K562 (cell line): Measurements from ENCODE around the gene SMC3. TPM values are rescaled to one million over a fixed set of nuclear protein-coding genes. Genes with fewer than 3 reads are reported as not detected.

Experiments
- ADNP ChIP-seq: fragments of 200-800 bp; sonication (Bioruptor generic); IDR thresholded peaks from 2 replicates; pipeline ENCODE4 v1.6.1; 2016; ENCODE audit warnings: missing genetic modification characterization, missing compliant biosample characterization
- CBFA2T3 ChIP-seq: fragments of 450-650 bp; IDR thresholded peaks from 2 replicates; pipeline ENCODE4 v1.6.1; 2017
- DPF2 ChIP-seq: fragments of 450-650 bp; IDR thresholded peaks from 2 replicates; pipeline ENCODE4 v1.6.1; 2016
- EP300 ChIP-seq: IDR thresholded peaks from 2 replicates; pipeline ENCODE4 v1.6.1; 2012; ENCODE audit warnings: low read length, improper control_type of control experiment
- NR2C2 ChIP-seq, 2 experiments: fragments of 200-800 bp in 1 of 2; sonication (Bioruptor generic) in 1 of 2; sonication (generic) in 1 of 2; formaldehyde crosslinking in 1 of 2; IDR thresholded peaks; 2 replicates each; pipeline versions ENCODE4 v1.6.1 to v1.8.0; 2016 to 2022; ENCODE audit warnings: mild to moderate bottlenecking in 1 of 2, missing compliant biosample characterization in 1 of 2, missing genetic modification characterization in 1 of 2, missing genetic modification reagents in 1 of 2
- polyA plus RNA-seq, 8 experiments: library from polyadenylated mRNA; depleted of rRNA in 4 of 8; stranded (reverse) in 5 of 8; unstranded in 3 of 8; fragments of >200 nt; fragmentation: Nextera tagmentation in 2 of 8; fragmentation: Illumina TruSeq in 1 of 8; extraction: Ambion mirVana in 2 of 8; extraction: Trizol in 1 of 8; gene quantifications; 2 replicates each; pipeline versions ENCODE4 v1.2.1 to v1.2.3, GENCODE V29; 2011 to 2014; ENCODE audit warnings: inconsistent platforms in 1 of 8, missing spikeins in 1 of 8
- total RNA-seq, 7 experiments: library from RNA; depleted of rRNA in 6 of 7; stranded (reverse); fragments of >200 nt in 6 of 7; fragmentation: Illumina TruSeq in 2 of 7; extraction: Trizol in 2 of 7; gene quantifications; 2 replicates each; pipeline versions ENCODE4 v1.2.1 to v1.2.3, GENCODE V29; 2011 to 2021; ENCODE audit warnings: low replicate concordance in 1 of 7
- TF ChIP-seq, protein P1 (sequence below): fragments of 450-650 bp; IDR thresholded peaks from 2 replicates; pipeline ENCODE4 v1.6.1; 2016; ENCODE audit warnings: mild to moderate bottlenecking, moderate library complexity
- TF ChIP-seq, protein P2 (sequence below), 3 experiments: fragments of 200-800 bp in 1 of 3; fragments of 250-450 bp in 1 of 3; fragments of 450-650 bp in 1 of 3; sonication (Bioruptor Pico) in 1 of 3; sonication (Bioruptor generic) in 1 of 3; formaldehyde crosslinking in 1 of 3; IDR thresholded peaks; 2 replicates each; pipeline versions ENCODE4 v1.6.1 to v1.8.0; 2016 to 2022; ENCODE audit warnings: mild to moderate bottlenecking in 2 of 3, missing genetic modification characterization in 2 of 3, missing compliant biosample characterization in 1 of 3, moderate library complexity in 1 of 3

Gene SMC3
- total and polyA plus RNA-seq, 9 of the 15 experiments (the other 6 are each of a cell fraction or from before 2014, with no cell fraction given) = 21.3 to 62.6 (median 39.3) TPM

DNA sequence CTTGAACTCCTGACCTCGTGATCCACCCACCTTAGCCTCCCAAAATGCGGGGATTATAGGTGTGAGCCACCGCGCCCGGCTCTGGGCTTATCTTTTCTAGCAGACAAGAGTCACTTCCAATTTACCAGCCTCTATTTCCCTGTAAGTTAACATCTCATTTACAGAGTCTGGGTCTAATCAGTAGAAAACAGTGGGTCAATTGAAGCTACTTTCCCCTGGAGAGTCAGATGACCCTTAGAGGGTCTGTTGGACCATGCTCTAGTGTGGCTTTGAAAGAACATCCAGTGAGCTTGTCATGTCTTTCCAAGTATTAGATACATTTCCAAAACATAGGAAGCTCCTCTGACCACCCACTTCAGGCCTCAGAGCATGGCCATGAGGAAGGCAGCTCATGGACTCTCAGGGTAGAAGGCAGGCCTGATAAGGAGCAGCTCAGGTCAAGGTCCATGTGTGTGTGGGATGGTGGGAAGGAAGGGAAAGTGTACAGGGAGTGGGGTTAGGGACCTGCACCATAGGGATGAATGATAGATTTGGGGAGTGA lies 49.1 kb downstream of the SMC3 start (continued):
- TF ChIP-seq, protein P1, sequence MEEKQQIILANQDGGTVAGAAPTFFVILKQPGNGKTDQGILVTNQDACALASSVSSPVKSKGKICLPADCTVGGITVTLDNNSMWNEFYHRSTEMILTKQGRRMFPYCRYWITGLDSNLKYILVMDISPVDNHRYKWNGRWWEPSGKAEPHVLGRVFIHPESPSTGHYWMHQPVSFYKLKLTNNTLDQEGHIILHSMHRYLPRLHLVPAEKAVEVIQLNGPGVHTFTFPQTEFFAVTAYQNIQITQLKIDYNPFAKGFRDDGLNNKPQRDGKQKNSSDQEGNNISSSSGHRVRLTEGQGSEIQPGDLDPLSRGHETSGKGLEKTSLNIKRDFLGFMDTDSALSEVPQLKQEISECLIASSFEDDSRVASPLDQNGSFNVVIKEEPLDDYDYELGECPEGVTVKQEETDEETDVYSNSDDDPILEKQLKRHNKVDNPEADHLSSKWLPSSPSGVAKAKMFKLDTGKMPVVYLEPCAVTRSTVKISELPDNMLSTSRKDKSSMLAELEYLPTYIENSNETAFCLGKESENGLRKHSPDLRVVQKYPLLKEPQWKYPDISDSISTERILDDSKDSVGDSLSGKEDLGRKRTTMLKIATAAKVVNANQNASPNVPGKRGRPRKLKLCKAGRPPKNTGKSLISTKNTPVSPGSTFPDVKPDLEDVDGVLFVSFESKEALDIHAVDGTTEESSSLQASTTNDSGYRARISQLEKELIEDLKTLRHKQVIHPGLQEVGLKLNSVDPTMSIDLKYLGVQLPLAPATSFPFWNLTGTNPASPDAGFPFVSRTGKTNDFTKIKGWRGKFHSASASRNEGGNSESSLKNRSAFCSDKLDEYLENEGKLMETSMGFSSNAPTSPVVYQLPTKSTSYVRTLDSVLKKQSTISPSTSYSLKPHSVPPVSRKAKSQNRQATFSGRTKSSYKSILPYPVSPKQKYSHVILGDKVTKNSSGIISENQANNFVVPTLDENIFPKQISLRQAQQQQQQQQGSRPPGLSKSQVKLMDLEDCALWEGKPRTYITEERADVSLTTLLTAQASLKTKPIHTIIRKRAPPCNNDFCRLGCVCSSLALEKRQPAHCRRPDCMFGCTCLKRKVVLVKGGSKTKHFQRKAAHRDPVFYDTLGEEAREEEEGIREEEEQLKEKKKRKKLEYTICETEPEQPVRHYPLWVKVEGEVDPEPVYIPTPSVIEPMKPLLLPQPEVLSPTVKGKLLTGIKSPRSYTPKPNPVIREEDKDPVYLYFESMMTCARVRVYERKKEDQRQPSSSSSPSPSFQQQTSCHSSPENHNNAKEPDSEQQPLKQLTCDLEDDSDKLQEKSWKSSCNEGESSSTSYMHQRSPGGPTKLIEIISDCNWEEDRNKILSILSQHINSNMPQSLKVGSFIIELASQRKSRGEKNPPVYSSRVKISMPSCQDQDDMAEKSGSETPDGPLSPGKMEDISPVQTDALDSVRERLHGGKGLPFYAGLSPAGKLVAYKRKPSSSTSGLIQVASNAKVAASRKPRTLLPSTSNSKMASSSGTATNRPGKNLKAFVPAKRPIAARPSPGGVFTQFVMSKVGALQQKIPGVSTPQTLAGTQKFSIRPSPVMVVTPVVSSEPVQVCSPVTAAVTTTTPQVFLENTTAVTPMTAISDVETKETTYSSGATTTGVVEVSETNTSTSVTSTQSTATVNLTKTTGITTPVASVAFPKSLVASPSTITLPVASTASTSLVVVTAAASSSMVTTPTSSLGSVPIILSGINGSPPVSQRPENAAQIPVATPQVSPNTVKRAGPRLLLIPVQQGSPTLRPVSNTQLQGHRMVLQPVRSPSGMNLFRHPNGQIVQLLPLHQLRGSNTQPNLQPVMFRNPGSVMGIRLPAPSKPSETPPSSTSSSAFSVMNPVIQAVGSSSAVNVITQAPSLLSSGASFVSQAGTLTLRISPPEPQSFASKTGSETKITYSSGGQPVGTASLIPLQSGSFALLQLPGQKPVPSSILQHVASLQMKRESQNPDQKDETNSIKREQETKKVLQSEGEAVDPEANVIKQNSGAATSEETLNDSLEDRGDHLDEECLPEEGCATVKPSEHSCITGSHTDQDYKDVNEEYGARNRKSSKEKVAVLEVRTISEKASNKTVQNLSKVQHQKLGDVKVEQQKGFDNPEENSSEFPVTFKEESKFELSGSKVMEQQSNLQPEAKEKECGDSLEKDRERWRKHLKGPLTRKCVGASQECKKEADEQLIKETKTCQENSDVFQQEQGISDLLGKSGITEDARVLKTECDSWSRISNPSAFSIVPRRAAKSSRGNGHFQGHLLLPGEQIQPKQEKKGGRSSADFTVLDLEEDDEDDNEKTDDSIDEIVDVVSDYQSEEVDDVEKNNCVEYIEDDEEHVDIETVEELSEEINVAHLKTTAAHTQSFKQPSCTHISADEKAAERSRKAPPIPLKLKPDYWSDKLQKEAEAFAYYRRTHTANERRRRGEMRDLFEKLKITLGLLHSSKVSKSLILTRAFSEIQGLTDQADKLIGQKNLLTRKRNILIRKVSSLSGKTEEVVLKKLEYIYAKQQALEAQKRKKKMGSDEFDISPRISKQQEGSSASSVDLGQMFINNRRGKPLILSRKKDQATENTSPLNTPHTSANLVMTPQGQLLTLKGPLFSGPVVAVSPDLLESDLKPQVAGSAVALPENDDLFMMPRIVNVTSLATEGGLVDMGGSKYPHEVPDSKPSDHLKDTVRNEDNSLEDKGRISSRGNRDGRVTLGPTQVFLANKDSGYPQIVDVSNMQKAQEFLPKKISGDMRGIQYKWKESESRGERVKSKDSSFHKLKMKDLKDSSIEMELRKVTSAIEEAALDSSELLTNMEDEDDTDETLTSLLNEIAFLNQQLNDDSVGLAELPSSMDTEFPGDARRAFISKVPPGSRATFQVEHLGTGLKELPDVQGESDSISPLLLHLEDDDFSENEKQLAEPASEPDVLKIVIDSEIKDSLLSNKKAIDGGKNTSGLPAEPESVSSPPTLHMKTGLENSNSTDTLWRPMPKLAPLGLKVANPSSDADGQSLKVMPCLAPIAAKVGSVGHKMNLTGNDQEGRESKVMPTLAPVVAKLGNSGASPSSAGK = 0 out of 2 replicates have a peak, but pooled peaks have one; percentile 24
- TF ChIP-seq EP300 (peak; percentile 34; the same call in 1 of the 2 replicates), ADNP (tag) (0 out of 2 replicates have a peak, but pooled peaks have one; percentile 13), CBFA2T3 (peak; percentile 91), DPF2 (peak; percentile 69; the same call in 1 of the 2 replicates), NR2C2 (CRISPR knock-in tag; IDR thresholded peaks at IDR 0.05) (no peak), NR2C2 (tag; IDR thresholded peaks at IDR 0.05) (0 out of 2 replicates have a peak, but pooled peaks have one; percentile 25)
- TF ChIP-seq, protein P2, sequence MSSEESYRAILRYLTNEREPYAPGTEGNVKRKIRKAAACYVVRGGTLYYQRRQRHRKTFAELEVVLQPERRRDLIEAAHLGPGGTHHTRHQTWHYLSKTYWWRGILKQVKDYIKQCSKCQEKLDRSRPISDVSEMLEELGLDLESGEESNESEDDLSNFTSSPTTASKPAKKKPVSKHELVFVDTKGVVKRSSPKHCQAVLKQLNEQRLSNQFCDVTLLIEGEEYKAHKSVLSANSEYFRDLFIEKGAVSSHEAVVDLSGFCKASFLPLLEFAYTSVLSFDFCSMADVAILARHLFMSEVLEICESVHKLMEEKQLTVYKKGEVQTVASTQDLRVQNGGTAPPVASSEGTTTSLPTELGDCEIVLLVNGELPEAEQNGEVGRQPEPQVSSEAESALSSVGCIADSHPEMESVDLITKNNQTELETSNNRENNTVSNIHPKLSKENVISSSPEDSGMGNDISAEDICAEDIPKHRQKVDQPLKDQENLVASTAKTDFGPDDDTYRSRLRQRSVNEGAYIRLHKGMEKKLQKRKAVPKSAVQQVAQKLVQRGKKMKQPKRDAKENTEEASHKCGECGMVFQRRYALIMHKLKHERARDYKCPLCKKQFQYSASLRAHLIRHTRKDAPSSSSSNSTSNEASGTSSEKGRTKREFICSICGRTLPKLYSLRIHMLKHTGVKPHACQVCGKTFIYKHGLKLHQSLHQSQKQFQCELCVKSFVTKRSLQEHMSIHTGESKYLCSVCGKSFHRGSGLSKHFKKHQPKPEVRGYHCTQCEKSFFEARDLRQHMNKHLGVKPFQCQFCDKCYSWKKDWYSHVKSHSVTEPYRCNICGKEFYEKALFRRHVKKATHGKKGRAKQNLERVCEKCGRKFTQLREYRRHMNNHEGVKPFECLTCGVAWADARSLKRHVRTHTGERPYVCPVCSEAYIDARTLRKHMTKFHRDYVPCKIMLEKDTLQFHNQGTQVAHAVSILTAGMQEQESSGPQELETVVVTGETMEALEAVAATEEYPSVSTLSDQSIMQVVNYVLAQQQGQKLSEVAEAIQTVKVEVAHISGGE (CRISPR knock-in tag; IDR thresholded peaks at IDR 0.05) = no peak
